GM21423 (cell line): ENCODE measurements around the gene INS.
"Not testable (repeated sequence)": the region's sequence is repeated elsewhere in the genome, so short reads cannot be mapped to it uniquely, and the experiment has no call there.

Source experiments
- ATAC-seq: cut with Tn5 transposase; IDR thresholded peaks from one replicate; pipeline ENCODE4 v1.9.1; 2021; ENCODE audit warnings: mild to moderate bottlenecking, moderate library complexity; ENCODE audit not compliant: unreplicated experiment

Gene INS

GRCh38 chr11:2182692-2183474 lies 21.9 kb upstream of the INS start:
- no peak for ATAC-seq

GRCh38 chr11:2182075-2182474 lies 21.1 kb upstream of the INS start:
- no peak for ATAC-seq

GRCh38 chr11:2180789-2181370 lies 19.9 kb upstream of the INS start:
- no peak for ATAC-seq

- ATAC-seq = no peak
These were observed 19.3 kb upstream of the INS start for GRCh38 chr11:2180347-2180746.

- ATAC-seq = no peak
These were observed 18.5 kb upstream of the INS start for GRCh38 chr11:2179516-2179915.

GRCh38 chr11:2178906-2179494 lies 18.0 kb upstream of the INS start:
- ATAC-seq = no peak

GRCh38 chr11:2178055-2178773 lies 17.2 kb upstream of the INS start:
- not testable (repeated sequence) for ATAC-seq

GRCh38 chr11:2177076-2177475 lies 16.1 kb upstream of the INS start:
- no peak for ATAC-seq

- no peak for ATAC-seq
These were observed 15.4 kb upstream of the INS start for GRCh38 chr11:2176389-2176900.

- no peak for ATAC-seq
These were observed 14.7 kb upstream of the INS start for GRCh38 chr11:2175659-2176058.

- no peak for ATAC-seq
These were observed 13.4 kb upstream of the INS start for GRCh38 chr11:2174361-2174760.

- no peak for ATAC-seq
These were observed 12.8 kb upstream of the INS start for GRCh38 chr11:2173761-2174160.

- no peak for ATAC-seq
These were observed 12.2 kb upstream of the INS start for GRCh38 chr11:2173150-2173693.

- no peak for ATAC-seq
These were observed 11.7 kb upstream of the INS start for GRCh38 chr11:2172676-2173075.

GRCh38 chr11:2171591-2172003 lies 10.6 kb upstream of the INS start, which contains the start of gene TH:
Gene TH, minus strand, starts transcription at chr11:2171815. Its CDS starts 29 bp downstream, at chr11:2171786.
- no peak for ATAC-seq

- ATAC-seq = no peak
These were observed 8.9 kb upstream of the INS start for GRCh38 chr11:2169626-2170570.

GRCh38 chr11:2169005-2169378 lies 8.0 kb upstream of the INS start:
- ATAC-seq = no peak

- ATAC-seq = no peak
These were observed 7.4 kb upstream of the INS start for GRCh38 chr11:2168286-2169004.
